Small intestine (tissue), 7 donors: ENCODE data around the gene TYK2. TPM values are rescaled to one million over a fixed set of nuclear protein-coding genes. Genes with fewer than 3 reads are reported as not detected.

Experiments used
- DNase-seq, 2 donors: peaks; one replicate each; pipeline versions ENCODE4 v3.0.0 to v3.0.0-alpha.2; 2013
- FAIRE-seq: peaks from 2 replicates; lab custom pipeline; 2012; peaks lifted over from hg19 to GRCh38; lab: Jason Lieb, UNC
- H3K27ac ChIP-seq, 3 donors: one replicate each; pipeline ENCODE4 v1.5.1; 2013; ENCODE audit warnings: low read length in 2 of 3, mild to moderate bottlenecking in 2 of 3, control low read depth in 1 of 3, inconsistent platforms in 1 of 3, low read depth in 1 of 3, moderate library complexity in 1 of 3
- H3K27me3 ChIP-seq, 3 donors: one replicate each; pipeline ENCODE4 v1.6.1; 2013; ENCODE audit warnings: low read length in 3 of 3, inconsistent platforms in 1 of 3; ENCODE audit not compliant: control insufficient read depth in 3 of 3, insufficient read depth in 3 of 3
- H3K36me3 ChIP-seq, 3 donors: one replicate each; pipeline ENCODE4 v1.6.1; 2013; ENCODE audit warnings: low read length in 3 of 3, inconsistent platforms in 1 of 3, low read depth in 1 of 3, mild to moderate bottlenecking in 1 of 3, moderate library complexity in 1 of 3; ENCODE audit not compliant: control insufficient read depth in 3 of 3, insufficient read depth in 2 of 3
- H3K4me1 ChIP-seq, 3 donors: one replicate each; pipeline ENCODE4 v1.6.1; 2013; ENCODE audit warnings: low read length in 2 of 3, inconsistent platforms in 1 of 3, low read depth in 1 of 3, mild to moderate bottlenecking in 1 of 3, moderate library complexity in 1 of 3; ENCODE audit not compliant: control insufficient read depth in 3 of 3, insufficient read depth in 2 of 3
- H3K4me3 ChIP-seq, 3 donors: one replicate each; pipeline ENCODE4 v1.5.1; 2013; ENCODE audit warnings: low read length in 3 of 3, control low read depth in 1 of 3, inconsistent platforms in 1 of 3, low read depth in 1 of 3, mild to moderate bottlenecking in 1 of 3, moderate library complexity in 1 of 3
- H3K9me3 ChIP-seq, 2 donors: one replicate each; pipeline ENCODE4 v1.6.1; 2013; ENCODE audit warnings: low read depth in 1 of 2, low read length in 1 of 2; ENCODE audit not compliant: control insufficient read depth in 2 of 2, insufficient read depth in 1 of 2
- WGBS, 3 donors: extraction: QIAGEN DNeasy Blood & Tissue Kit; methylation state at CpG; one replicate each; pipeline ENCODE4 v1.1.7; 2013; 5-methylcytosine and 5-hydroxymethylcytosine counted together
- polyA plus RNA-seq, 4 donors: library from polyadenylated mRNA; stranded (reverse) in 3 of 4; unstranded in 1 of 4; fragments of 200-250 nt in 3 of 4; fragments of 120-200 nt in 1 of 4; gene quantifications; one replicate each; pipeline versions ENCODE4 v1.2.1 to v1.2.3, GENCODE V29; 2013
- donor health status: healthy with polysubstance abuse.
- donor health status: control.
- donor health status: control.
- donor health status: Bipolar disorder and iron deficiency.
- donor health status: healthy.

TYK2 gene
- polyA plus RNA-seq, 4 donors = 81.8 to 162 (median 124) TPM

DNA sequence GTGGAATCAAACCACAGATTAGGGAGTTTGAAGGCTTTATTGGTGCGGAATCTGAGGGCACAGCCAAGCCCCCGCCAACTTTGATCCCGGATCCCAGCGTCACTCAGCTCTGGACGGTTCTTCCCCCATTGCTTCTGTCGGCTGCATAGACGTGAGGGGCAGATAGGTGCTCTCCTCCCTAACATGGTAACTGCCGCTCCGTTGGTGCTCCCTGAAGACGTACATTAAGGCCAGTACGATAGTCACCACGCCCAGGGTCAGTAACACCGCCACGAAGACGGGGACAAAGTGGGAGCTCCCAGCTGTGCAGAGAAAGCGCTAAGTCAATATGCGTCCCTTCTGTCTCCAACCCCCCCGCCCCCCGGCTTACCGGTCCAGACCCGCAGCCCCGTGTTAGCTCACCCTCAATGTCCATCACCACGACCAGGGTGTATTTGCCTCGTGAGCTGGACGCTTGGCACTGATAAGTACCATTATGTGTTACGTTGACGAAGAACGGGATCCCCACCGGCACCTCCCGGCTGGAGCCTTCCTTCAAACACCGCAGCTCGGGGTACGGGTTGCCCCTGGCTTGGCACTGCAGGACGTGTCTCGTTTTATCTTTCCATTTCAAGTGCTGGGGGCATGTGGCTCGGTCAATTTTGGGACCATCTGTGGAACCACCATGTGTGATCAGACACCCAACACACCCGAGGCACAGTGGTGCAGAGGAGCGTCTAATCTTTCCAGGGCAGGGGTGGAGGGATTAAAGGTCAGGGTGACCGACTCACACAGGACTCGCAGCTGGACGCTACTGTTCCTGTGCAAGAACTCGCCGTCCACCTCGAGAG lies 46.4 kb downstream of the TYK2 start:
- 11 to 22% (median 19%) methylated on average over 44 of the region's 44 CpGs for WGBS, 3 donors
- Histone ChIP-seq H3K36me3 (peaks cover 6 to 24% (median 10%) of the 10 kb centered on the region in 3 donors), H3K27me3 (no peaks in the 10 kb centered on the region), H3K4me3 (peak overlapping the region; percentile 7 to 90 (median 85)), H3K4me1 (peaks cover 0 to 13% (median 0%) of the 10 kb centered on the region in 3 donors), H3K27ac (peak overlapping the region; percentile 73 to 94 (median 85)), H3K9me3 (no peaks in the 10 kb centered on the region)
- DNase-seq (peak; percentile 60 to 66), FAIRE-seq (no peak)

DNA sequence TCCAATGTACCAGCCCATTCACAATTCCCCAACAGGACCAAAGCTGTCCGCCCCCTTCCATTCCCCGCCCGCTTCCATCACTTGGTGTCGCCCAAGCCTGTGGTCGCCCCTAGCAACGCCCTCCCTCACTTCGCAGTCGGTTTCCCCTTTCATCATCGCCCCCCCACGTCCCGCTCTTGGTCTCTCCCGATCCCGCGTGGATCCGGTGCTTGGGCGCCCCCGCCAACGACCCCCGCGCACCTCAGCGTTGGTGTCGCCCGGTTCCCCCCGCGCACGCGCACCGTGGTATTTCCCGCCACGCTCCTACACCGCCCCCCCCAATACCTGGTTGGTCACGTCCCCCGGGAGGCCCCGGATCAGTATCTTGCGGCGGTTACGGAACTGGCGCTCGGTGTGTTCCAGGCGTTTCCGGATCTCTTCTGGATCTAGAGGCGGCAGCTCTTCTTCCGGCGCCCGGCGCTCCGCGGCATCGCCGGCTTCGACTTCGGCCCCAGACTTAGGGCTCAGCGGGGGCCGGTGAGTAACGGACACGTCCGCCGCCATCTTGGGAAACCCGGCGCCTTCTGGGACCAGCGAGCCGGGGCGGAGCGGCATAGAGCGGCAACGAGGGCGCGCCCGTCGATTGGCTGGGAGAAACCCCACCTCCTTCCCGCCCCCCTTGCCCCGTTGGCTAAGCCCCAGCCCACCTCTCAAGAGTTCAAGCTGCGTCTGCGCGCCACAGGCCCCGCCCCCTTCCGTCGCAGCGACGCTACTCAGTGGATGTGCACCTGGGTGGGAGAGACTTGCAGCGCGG lies 47.2 kb downstream of the TYK2 start, which contains the start of gene RAVER1:
Gene RAVER1 (minus strand): TSS at position 565 of the 793 bp plus-strand sequence. CDS start 22 bp downstream, at position 543.
- H3K36me3 ChIP-seq = peaks cover 14 to 32% (median 14%) of the 10 kb centered on the region in 3 donors
- peak; percentile 98 to 99 for DNase-seq
- H3K4me1 ChIP-seq = peaks cover 0 to 13% (median 0%) of the 10 kb centered on the region in 3 donors
- no peaks in the 10 kb centered on the region for H3K27me3 ChIP-seq
- 1% methylated on average over 67 to 82 of the region's 82 CpGs for WGBS, 3 donors
- FAIRE-seq = no peak
- H3K4me3 ChIP-seq = peak within 1 kb of the TSS; percentile 84 to 90 (median 85)
- no peaks in the 10 kb centered on the region for H3K9me3 ChIP-seq
- peak within 1 kb of the TSS; percentile 73 to 94 (median 94) for H3K27ac ChIP-seq

DNA sequence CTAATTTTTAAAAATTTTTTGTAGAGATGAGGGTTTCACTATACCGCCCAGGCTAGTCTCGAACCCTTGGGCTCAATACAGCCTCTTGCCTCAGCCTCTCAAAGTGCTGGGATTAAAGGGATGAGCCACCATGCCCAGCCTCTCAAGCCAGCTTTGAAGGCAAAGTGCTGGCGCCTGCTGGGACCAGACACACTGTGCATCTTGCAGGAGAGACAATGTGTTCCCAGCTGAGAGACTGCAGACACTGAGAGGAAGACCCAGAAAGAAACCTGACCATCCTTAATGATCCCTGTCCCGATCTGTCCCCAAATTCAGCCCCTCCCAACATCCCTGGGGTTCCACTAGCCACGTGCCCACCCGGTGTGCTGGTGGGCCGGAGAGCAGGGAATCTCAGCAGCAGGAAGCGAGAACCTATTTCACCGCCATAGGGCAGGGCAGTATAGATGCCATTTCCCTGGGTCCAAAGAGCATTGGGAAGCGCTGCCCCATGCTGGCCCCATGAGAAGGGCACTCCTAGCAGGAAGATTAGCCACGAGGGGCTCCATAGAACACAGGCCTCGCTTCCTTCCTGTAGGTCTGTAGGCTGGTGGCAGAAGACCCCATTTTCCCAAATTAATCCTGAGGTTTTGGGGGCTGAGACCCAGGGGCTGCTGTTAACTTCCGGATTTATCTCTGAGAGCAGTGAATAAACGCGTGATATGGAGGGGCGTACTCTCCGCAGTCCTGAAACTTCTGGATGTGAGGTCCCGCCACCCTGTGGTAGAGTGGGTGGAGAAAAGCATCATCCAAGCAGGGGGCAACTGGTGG lies 48.0 kb downstream of the TYK2 start:
- Histone ChIP-seq H3K9me3 (no peaks in the 10 kb centered on the region), H3K27me3 (no peaks in the 10 kb centered on the region), H3K4me1 (peaks cover 0 to 13% (median 0%) of the 10 kb centered on the region in 3 donors), H3K36me3 (peaks cover 19 to 40% (median 20%) of the 10 kb centered on the region in 3 donors), H3K27ac (peak overlapping the region; percentile 60 to 94 (median 94)), H3K4me3 (peak overlapping the region; percentile 84 to 90 (median 85))
- WGBS, 3 donors = 15 to 27% (median 16%) methylated on average over 18 of the region's 18 CpGs
- no peak for FAIRE-seq
- DNase-seq = peak; percentile 85 to 91

- no peak for FAIRE-seq
- Histone ChIP-seq H3K9me3 (no peaks in the 10 kb centered on the region), H3K27ac (no peak overlapping the region), H3K4me3 (no peak overlapping the region), H3K36me3 (peaks cover 25 to 66% (median 28%) of the 10 kb centered on the region in 3 donors), H3K27me3 (no peaks in the 10 kb centered on the region), H3K4me1 (peaks cover 0 to 9% (median 0%) of the 10 kb centered on the region in 3 donors)
- no peak for DNase-seq
- 93 to 95% (median 94%) methylated on average over 13 of the region's 13 CpGs for WGBS, 3 donors
Measured at GRCh38 chr19:10329555-10329954, 50.8 kb downstream of the TYK2 start.

- Histone ChIP-seq H3K27ac (no peak overlapping the region), H3K4me3 (no peak overlapping the region), H3K4me1 (peaks cover 0 to 9% (median 0%) of the 10 kb centered on the region in 3 donors), H3K27me3 (no peaks in the 10 kb centered on the region), H3K9me3 (no peaks in the 10 kb centered on the region), H3K36me3 (peaks cover 25 to 74% (median 28%) of the 10 kb centered on the region in 3 donors)
- no peak for DNase-seq
- FAIRE-seq = no peak
- WGBS, 3 donors = 95 to 97% (median 96%) methylated on average over 39 to 41 of the region's 41 CpGs
Measured at GRCh38 chr19:10328558-10329429, 51.6 kb downstream of the TYK2 start.

DNA sequence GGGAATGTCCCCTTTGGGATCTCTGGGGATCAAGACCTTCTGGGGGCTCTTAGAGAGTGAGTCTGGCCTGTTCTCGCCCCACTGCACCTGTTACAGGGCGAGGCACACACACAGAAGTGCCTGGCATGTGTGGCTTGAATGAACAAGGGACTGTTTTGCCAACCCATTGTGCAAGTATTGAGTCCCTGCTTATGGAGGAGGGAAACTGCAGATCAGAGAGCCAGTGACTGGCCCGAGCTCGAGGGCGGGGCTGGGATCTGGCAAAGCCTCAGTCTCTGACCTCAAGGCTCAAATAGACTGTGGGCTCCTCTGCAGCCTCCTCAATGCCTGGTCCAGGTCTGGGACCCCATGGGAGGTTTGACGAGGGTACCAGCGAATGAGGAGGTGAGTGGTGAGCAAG lies 52.6 kb downstream of the TYK2 start:
- WGBS, 3 donors = 82 to 92% (median 87%) methylated on average over 7 of the region's 7 CpGs
- Histone ChIP-seq H3K4me3 (no peak overlapping the region), H3K4me1 (peaks cover 0 to 11% (median 0%) of the 10 kb centered on the region in 3 donors), H3K27me3 (no peaks in the 10 kb centered on the region), H3K27ac (no peak overlapping the region), H3K9me3 (no peaks in the 10 kb centered on the region), H3K36me3 (peaks cover 27 to 84% (median 30%) of the 10 kb centered on the region in 3 donors)
- FAIRE-seq = no peak
- DNase-seq = no peak

- Histone ChIP-seq H3K4me3 (no peak overlapping the region), H3K36me3 (peaks cover 28 to 98% (median 31%) of the 10 kb centered on the region in 3 donors), H3K27me3 (no peaks in the 10 kb centered on the region), H3K9me3 (no peaks in the 10 kb centered on the region), H3K4me1 (peaks cover 0 to 20% (median 6%) of the 10 kb centered on the region in 3 donors), H3K27ac (no peak overlapping the region)
- DNase-seq (peak in 1 of 2 donors; percentile 16), FAIRE-seq (no peak)
- 70 to 89% (median 79%) methylated on average over 8 of the region's 8 CpGs for WGBS, 3 donors
Measured at GRCh38 chr19:10325732-10326131, 54.6 kb downstream of the TYK2 start.
